GM12865 (cell line): Measurements from ENCODE around the gene FAM107B.

Experiments
- DNase-seq: peaks from one replicate; pipeline ENCODE4 v3.0.0; 2010; ENCODE audit warnings: low read depth
- H3K4me3 ChIP-seq: 2 replicates; pipeline ENCODE4 v1.5.1; 2011; ENCODE audit warnings: mild to moderate bottlenecking, low read depth, low read length, control low read depth
- TF ChIP-seq, protein P1 (sequence below): IDR thresholded peaks from 2 replicates; pipeline ENCODE4 v1.5.1; 2011; ENCODE audit warnings: low read length, control low read depth, low read depth, inconsistent platforms; ENCODE audit not compliant: insufficient read depth; ENCODE audit errors: missing control alignments

The FAM107B gene

DNA sequence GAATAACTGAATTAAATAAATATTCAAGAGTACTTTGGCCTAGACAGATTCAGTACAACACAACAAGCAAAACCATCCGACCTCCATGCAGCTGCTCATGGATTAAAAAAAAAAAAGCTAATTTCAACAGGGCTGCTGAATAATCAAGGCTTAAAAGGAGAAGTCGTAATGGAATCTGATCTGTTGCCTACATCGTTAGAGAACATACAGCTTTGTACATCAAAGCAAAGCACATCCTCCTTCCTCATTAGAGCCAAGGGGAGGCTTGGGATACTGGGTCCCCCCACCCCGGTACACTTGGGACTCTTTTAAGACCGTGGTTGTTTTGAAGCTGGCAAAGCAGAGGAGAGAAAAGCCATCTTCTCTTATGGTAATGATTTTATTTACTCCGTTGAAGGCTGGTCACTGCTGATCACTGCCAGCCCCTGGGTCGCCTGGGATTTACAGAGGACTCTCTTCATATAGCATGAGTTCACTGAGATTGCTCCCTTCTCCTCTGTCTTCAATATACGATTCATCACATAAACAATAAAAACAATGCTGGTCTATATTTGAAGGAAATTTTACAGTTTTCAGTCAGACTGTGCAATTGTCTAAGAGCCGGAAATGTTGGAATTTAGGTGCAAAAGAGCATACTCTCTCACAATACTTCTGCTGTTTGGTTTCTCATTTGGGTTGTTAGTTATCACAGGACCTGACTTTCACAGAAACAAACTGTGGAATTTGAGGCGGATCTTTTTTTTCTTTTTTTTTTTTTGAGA is 148.8 kb downstream of the FAM107B start:
- TF ChIP-seq, protein P1, sequence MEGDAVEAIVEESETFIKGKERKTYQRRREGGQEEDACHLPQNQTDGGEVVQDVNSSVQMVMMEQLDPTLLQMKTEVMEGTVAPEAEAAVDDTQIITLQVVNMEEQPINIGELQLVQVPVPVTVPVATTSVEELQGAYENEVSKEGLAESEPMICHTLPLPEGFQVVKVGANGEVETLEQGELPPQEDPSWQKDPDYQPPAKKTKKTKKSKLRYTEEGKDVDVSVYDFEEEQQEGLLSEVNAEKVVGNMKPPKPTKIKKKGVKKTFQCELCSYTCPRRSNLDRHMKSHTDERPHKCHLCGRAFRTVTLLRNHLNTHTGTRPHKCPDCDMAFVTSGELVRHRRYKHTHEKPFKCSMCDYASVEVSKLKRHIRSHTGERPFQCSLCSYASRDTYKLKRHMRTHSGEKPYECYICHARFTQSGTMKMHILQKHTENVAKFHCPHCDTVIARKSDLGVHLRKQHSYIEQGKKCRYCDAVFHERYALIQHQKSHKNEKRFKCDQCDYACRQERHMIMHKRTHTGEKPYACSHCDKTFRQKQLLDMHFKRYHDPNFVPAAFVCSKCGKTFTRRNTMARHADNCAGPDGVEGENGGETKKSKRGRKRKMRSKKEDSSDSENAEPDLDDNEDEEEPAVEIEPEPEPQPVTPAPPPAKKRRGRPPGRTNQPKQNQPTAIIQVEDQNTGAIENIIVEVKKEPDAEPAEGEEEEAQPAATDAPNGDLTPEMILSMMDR, result no peak
- no peak for DNase-seq
- no peak overlapping the region for H3K4me3 ChIP-seq

DNA sequence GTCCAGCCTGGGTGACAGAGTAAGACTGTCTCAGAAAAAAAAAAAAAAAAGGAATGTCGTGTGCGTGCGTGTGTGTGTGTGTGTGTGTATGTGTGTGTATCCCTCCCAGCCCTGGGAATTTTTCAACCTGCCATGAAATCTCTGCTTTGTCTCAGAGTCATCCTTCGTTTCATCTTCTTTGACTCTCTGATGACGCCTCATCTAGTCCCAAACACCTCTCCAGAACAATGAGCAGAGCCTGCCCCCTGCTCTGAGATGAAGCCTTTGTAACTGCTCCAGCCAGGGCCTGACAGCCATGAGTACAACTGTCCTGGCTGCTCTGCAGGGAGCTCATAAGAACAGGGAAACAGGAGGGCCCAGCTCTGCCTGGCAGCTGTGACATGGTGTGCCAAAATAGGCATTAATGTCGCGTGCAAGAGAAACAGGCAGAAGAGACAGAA is 149.5 kb downstream of the FAM107B start:
- TF ChIP-seq, protein P1, result no peak
- DNase-seq, result no peak
- no peak overlapping the region for H3K4me3 ChIP-seq

DNA sequence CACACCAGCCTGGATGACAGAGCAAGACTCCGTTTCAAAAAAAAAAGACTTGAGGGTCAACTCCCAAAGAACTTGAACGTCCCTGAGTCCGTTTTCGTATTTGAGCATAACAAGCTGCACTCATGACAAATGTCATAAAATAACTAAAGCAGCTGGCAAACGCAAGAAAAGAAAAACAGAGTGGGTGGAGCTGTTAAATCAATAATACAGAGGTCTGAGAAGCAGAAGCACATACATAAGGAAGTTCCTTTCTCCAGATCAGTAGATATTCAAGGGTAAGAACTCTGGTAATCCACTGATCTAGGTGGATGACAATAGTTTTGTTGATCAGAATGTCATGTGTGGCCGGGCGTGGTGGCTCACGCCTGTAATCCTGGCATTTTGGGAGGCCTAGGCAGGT is 150.1 kb downstream of the FAM107B start:
- DNase-seq, result no peak
- TF ChIP-seq, protein P1, result no peak
- no peak overlapping the region for H3K4me3 ChIP-seq

DNA sequence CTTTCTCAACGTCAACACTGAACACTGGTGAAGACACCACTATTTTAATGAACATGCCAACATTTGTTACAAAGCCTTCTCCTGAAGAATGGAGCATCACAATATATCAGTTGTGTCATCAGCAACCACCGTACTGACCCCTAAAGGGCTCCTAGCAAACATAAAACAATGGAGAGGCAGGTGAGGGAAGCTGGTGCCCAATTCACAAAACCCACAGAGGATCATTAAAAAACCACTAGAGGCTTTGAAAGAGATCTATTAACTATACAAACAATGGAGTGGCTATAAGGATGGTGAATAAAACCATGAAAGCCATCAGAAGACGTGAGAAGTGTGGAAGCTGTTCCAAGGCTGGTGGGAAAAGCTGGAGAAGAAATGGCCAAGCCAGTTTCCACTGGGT is 150.8 kb downstream of the FAM107B start:
- DNase-seq, result no peak
- TF ChIP-seq, protein P1, result no peak
- no peak overlapping the region for H3K4me3 ChIP-seq

DNA sequence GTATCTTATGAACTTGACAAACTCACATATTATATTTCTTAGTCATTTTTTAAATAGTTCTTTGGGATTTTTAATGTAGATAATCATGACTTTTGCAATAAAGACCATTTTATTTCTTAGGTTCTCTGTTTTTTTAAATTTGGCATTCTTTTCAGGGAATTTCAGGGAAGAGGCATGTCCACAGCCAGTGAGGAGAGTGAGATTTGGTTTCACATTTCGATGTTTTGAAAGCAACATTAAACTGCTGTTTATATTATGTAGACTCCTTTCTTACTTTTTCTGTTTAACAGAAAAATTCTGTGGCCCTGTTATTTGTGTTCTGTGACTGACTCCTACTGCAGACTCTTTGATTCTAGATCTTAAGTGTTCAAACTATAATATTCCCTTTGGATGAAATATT is 153.7 kb downstream of the FAM107B start:
- no peak for DNase-seq
- TF ChIP-seq, protein P1, result no peak

DNA sequence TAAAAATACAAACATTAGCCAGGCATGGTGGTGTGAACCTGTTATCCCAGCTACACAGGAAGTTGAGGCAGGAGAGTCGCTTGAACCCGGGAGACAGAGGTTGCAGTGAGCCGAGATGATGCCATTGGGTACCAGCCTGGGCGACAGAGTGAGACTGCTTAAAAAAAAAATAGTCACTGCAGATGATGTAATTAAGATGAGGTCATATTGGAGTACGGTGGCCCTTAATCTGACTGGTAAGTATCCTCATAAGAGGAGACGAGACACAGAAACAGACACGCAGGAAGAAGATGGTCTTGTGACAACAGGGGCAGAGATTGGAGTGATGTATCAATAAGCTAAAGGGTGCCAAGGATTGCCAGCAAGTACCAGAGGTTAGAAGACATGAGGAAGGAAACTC is 156.0 kb downstream of the FAM107B start:
- TF ChIP-seq, protein P1, result no peak
- no peak overlapping the region for H3K4me3 ChIP-seq
- no peak for DNase-seq

More for the DNA sequence above, 153.7 kb downstream of the FAM107B start:
- no peak overlapping the region for H3K4me3 ChIP-seq

DNA sequence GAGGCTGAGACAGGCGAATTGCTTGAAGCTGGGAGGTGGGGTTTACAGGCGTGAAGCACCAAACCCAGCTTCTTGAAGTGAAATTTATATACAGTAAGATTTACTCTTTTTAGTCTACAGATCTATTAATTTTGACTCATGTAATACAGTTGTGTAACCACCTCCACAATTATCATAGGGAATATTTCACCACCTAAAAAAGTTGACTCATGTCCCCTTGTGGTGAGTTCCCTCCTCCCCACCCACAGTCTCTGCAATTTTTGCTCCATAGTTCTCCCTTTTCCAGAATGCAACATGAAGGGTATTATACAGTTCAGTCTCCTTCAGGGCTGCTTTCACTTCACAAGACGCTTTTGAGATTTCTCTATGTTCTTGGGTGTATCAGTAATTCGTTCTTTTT is 156.8 kb downstream of the FAM107B start:
- DNase-seq, result no peak
- TF ChIP-seq, protein P1, result no peak
- H3K4me3 ChIP-seq, result no peak overlapping the region
